Coronary artery (tissue), 2 donors: Measurements from ENCODE around the gene IGSF6.
A peak's percentile ranks its signal among the peaks of the same experiment; 100 is the strongest.

ENCODE experiments used
- DNase-seq: peaks from one replicate; pipeline ENCODE4 v3.0.0-alpha.2; 2017; ENCODE audit warnings: low spot score
- H3K27ac ChIP-seq, 2 donors: fragments of 200-600 bp; sonication (generic); one replicate each; pipeline ENCODE4 v1.5.1; 2016 to 2019
- H3K4me3 ChIP-seq: fragments of 200-600 bp; sonication (generic); 2 replicates; pipeline ENCODE4 v1.5.1; 2016; ENCODE audit warnings: mild to moderate bottlenecking, moderate library complexity
- TF ChIP-seq, protein P1 (sequence below): fragments of 200-600 bp; sonication (generic); IDR thresholded peaks from one replicate; pipeline ENCODE4 v1.5.1; 2019; ENCODE audit warnings: antibody characterized with exemption

IGSF6 gene

DNA sequence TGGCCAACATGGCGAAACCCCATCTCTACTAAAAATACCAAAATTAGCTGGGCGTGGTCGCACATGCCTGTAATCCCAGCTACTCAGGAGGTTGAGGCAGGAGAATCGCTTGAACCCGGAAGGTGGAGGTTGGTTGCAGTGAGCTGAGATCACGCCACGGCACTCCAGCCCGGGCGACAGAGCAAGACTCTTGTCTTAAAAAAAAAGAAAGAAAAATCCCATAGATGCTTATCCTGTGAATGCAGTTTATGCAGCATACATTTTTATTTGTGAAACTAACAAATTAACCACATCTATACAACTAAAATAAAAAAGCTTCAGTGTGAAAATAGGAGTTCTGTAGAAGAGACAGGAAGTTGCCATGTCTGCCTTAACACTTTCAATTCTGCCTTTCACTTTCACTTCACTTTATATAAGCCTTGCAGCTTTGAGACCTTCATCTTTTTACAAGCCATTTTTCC is 7.1 kb downstream of the IGSF6 start:
- no peak for DNase-seq

GRCh38 chr16:21644674-21645073 is 7.7 kb downstream of the IGSF6 start:
- Histone ChIP-seq H3K27ac (peak overlapping the region in 1 of 2 donors; percentile 70), H3K4me3 (peak overlapping the region; percentile 50)
- TF ChIP-seq, protein P1, sequence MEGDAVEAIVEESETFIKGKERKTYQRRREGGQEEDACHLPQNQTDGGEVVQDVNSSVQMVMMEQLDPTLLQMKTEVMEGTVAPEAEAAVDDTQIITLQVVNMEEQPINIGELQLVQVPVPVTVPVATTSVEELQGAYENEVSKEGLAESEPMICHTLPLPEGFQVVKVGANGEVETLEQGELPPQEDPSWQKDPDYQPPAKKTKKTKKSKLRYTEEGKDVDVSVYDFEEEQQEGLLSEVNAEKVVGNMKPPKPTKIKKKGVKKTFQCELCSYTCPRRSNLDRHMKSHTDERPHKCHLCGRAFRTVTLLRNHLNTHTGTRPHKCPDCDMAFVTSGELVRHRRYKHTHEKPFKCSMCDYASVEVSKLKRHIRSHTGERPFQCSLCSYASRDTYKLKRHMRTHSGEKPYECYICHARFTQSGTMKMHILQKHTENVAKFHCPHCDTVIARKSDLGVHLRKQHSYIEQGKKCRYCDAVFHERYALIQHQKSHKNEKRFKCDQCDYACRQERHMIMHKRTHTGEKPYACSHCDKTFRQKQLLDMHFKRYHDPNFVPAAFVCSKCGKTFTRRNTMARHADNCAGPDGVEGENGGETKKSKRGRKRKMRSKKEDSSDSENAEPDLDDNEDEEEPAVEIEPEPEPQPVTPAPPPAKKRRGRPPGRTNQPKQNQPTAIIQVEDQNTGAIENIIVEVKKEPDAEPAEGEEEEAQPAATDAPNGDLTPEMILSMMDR: no peak
- no peak for DNase-seq

More for the DNA sequence above, 7.1 kb downstream of the IGSF6 start:
- TF ChIP-seq, protein P1: no peak
- Histone ChIP-seq H3K4me3 (peak overlapping the region; percentile 50), H3K27ac (peak overlapping the region in 1 of 2 donors; percentile 70)

DNA sequence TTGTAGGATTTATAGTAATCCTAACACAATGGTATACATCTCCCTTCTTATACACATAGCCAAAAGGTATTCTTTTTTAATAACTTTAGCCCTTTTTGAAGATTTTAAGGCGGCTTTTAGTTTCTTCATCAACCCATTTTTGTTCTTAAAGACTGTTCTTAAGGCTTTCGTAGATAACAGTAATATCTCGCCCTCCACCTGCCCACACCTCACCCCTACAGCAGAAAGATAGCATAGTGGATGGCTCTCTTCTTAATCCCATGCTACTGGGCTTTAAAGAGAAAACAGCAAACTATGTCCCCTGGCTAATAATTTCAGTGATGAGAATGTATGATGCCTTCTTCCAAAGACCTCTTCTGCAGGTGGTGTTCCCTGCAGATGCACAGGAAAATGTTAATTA is 8.6 kb downstream of the IGSF6 start:
- no peak overlapping the region for H3K27ac ChIP-seq
- H3K4me3 ChIP-seq: no peak overlapping the region
- TF ChIP-seq, protein P1: no peak
- DNase-seq: no peak

- DNase-seq: no peak
- H3K4me3 ChIP-seq: no peak overlapping the region
- H3K27ac ChIP-seq: no peak overlapping the region
- TF ChIP-seq, protein P1: no peak
Observed at GRCh38 chr16:21642861-21643260, 9.5 kb downstream of the IGSF6 start.

GRCh38 chr16:21641916-21642315 is 10.5 kb downstream of the IGSF6 start:
- H3K4me3 ChIP-seq: no peak overlapping the region
- TF ChIP-seq, protein P1: no peak
- DNase-seq: no peak
- H3K27ac ChIP-seq: no peak overlapping the region

- TF ChIP-seq, protein P1: no peak
- DNase-seq: no peak
- no peak overlapping the region for H3K4me3 ChIP-seq
- H3K27ac ChIP-seq: no peak overlapping the region
Observed at GRCh38 chr16:21639493-21639892, 12.9 kb downstream of the IGSF6 start.

DNA sequence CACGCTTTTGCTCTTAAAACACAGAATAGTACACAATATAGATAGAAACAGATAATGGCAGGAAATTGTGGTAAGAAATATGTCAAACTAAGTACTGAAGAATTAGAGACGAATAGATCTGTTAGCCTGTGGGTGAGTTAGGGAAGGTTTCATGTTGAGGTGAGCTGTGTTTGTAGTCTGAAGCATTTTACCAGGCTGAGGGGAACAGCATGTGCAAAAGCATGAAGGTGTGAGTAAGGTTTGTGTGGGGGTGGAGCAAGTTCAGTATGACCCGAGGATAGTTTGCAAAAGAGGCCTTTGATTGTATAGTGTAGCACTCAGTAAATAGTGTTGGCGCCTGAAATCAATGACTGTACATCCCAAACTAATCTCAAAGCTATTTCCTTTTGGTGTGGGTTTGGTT is 13.8 kb downstream of the IGSF6 start:
- Histone ChIP-seq H3K4me3 (no peak overlapping the region), H3K27ac (no peak overlapping the region)
- no peak for DNase-seq
- TF ChIP-seq, protein P1: no peak
